IMR-90 (cell line): ENCODE results near the gene MRPS15. TPM values are rescaled to one million over a fixed set of nuclear protein-coding genes. Genes with fewer than 3 reads are reported as not detected.

Experiments
- ATAC-seq: fragments of 200-7000 bp; cut with Tn5 transposase; 2 replicates; pipeline ENCODE4 v1.9.1; 2020; ENCODE audit warnings: low read depth, mild to moderate bottlenecking, moderate library complexity
- BruUV-seq: library from RNA; stranded (reverse); fragments of 400-500 nt; replicated peaks from 2 replicates; lab custom pipeline; 2021; lab: Mats Ljungman, UMichigan
- CTCF ChIA-PET: fragments of 300-600 bp; formaldehyde crosslinking; extraction: SDS; loops from one replicate; lab custom pipeline; 2021; ENCODE audit warnings: antibody characterized with exemption; lab: Yijun Ruan, JAX
- POLR2A ChIA-PET: fragments of 300-600 bp; sonication (Branson Sonifier 250); formaldehyde crosslinking; loops from one replicate; lab custom pipeline; 2022; ENCODE audit warnings: antibody characterized with exemption; ENCODE audit not compliant: unreplicated experiment; lab: Charles Lee
- DNase-seq: peaks from one replicate; pipeline ENCODE4 v3.0.0; 2013
- H2AFZ ChIP-seq: replicated peaks from 2 replicates; pipeline ENCODE3; 2013; ENCODE audit warnings: low read length, mild to moderate bottlenecking; ENCODE audit not compliant: poor library complexity
- H2AK5ac ChIP-seq: 2 replicates; pipeline ENCODE4 v1.6.1; 2013; ENCODE audit warnings: low read depth, low read length, inconsistent platforms
- H2AK9ac ChIP-seq: replicated peaks from 2 replicates; pipeline ENCODE3; 2013; ENCODE audit warnings: mild to moderate bottlenecking, low read depth, low read length, moderate library complexity; ENCODE audit not compliant: poor library complexity
- H2BK120ac ChIP-seq: 2 replicates; pipeline ENCODE4 v1.6.1; 2013; ENCODE audit warnings: low read depth, low read length, inconsistent platforms
- H2BK15ac ChIP-seq: 3 replicates; pipeline ENCODE4 v1.6.1; 2013; ENCODE audit warnings: low read depth, low read length, inconsistent platforms
- H2BK20ac ChIP-seq: 2 replicates; pipeline ENCODE4 v1.6.1; 2013; ENCODE audit warnings: low read depth, mild to moderate bottlenecking, inconsistent platforms, low read length, moderate library complexity
- H2BK5ac ChIP-seq: 2 replicates; pipeline ENCODE4 v1.6.1; 2013; ENCODE audit warnings: mild to moderate bottlenecking, low read depth, low read length, inconsistent platforms; ENCODE audit not compliant: poor library complexity, severe bottlenecking
- H3K14ac ChIP-seq: replicated peaks from 2 replicates; pipeline ENCODE4 v1.6.1; 2013; ENCODE audit warnings: low read depth, low read length, inconsistent platforms
- H3K18ac ChIP-seq: 2 replicates; pipeline ENCODE4 v1.6.1; 2013; ENCODE audit warnings: low read depth, low read length, control low read depth
- H3K23ac ChIP-seq: 2 replicates; pipeline ENCODE4 v1.6.1; 2013; ENCODE audit warnings: low read depth, low read length, inconsistent platforms
- H3K27ac ChIP-seq: 2 replicates; pipeline ENCODE4 v1.5.1; 2013; ENCODE audit warnings: mild to moderate bottlenecking, control low read depth, low read length; ENCODE audit not compliant: insufficient read depth
- H3K27me3 ChIP-seq: 2 replicates; pipeline ENCODE4 v1.6.1; 2013; ENCODE audit warnings: low read length; ENCODE audit not compliant: control insufficient read depth, insufficient read depth
- H3K36me3 ChIP-seq: 2 replicates; pipeline ENCODE4 v1.6.1; 2013; ENCODE audit warnings: low read length, mixed read lengths; ENCODE audit not compliant: control insufficient read depth, insufficient read depth
- H3K4ac ChIP-seq: 2 replicates; pipeline ENCODE4 v1.6.1; 2013; ENCODE audit warnings: low read depth, low read length, inconsistent platforms
- H3K4me1 ChIP-seq: 2 replicates; pipeline ENCODE4 v1.6.1; 2013; ENCODE audit warnings: low read length, mixed read lengths; ENCODE audit not compliant: control insufficient read depth, insufficient read depth
- H3K4me2 ChIP-seq: 2 replicates; pipeline ENCODE4 v1.6.1; 2013; ENCODE audit warnings: low read depth, mild to moderate bottlenecking, control low read depth, low read length, moderate library complexity
- H3K4me3 ChIP-seq: 2 replicates; pipeline ENCODE4 v1.5.1; 2013; ENCODE audit warnings: low read depth, mild to moderate bottlenecking, control low read depth, low read length, moderate library complexity; ENCODE audit not compliant: insufficient read depth
- H3K56ac ChIP-seq: 2 replicates; pipeline ENCODE4 v1.6.1; 2013; ENCODE audit warnings: low read length, inconsistent platforms; ENCODE audit not compliant: insufficient read depth; ENCODE audit errors: extremely low read depth
- H3K79me1 ChIP-seq, 2 experiments: 2 replicates each; pipeline ENCODE4 v1.6.1; 2013; ENCODE audit warnings: low read length in 2 of 2, inconsistent platforms in 1 of 2, low read depth in 1 of 2
- H3K9ac ChIP-seq: 2 replicates; pipeline ENCODE4 v1.6.1; 2013; ENCODE audit warnings: low read depth, low read length, control low read depth
- H3K9me1 ChIP-seq: 2 replicates; pipeline ENCODE4 v1.6.1; 2013; ENCODE audit warnings: low read length, inconsistent platforms; ENCODE audit not compliant: insufficient read depth
- H3K9me3 ChIP-seq: 2 replicates; pipeline ENCODE4 v1.6.1; 2013; ENCODE audit warnings: low read length; ENCODE audit not compliant: control insufficient read depth, insufficient read depth
- H4K20me1 ChIP-seq: 2 replicates; pipeline ENCODE4 v1.6.1; 2013; ENCODE audit warnings: low read length, inconsistent platforms; ENCODE audit not compliant: insufficient read depth
- H4K5ac ChIP-seq: 2 replicates; pipeline ENCODE4 v1.6.1; 2013; ENCODE audit warnings: mild to moderate bottlenecking, low read depth, low read length, control low read depth
- H4K8ac ChIP-seq, 2 experiments: 2 replicates each; pipeline ENCODE4 v1.6.1; 2013; ENCODE audit warnings: low read depth in 2 of 2, low read length in 2 of 2, control low read depth in 1 of 2, inconsistent platforms in 1 of 2
- H4K91ac ChIP-seq: 2 replicates; pipeline ENCODE4 v1.6.1; 2013; ENCODE audit warnings: low read depth, low read length, inconsistent platforms; ENCODE audit not compliant: insufficient read depth
- ELK1 ChIP-seq: fragments of 150-350 bp; IDR thresholded peaks from 2 replicates; pipeline ENCODE4 v1.6.1; 2016; ENCODE audit warnings: low read depth, mild to moderate bottlenecking, low read length, moderate library complexity, borderline replicate concordance
- NFE2L2 ChIP-seq: fragments of 150-350 bp; IDR thresholded peaks from 2 replicates; pipeline ENCODE4 v1.6.1; 2016; ENCODE audit warnings: low read depth, mild to moderate bottlenecking, low read length
- POLR2A ChIP-seq: IDR thresholded peaks from 2 replicates; pipeline ENCODE4 v1.6.1; 2012; ENCODE audit warnings: mild to moderate bottlenecking, low read depth, low read length
- RAD21 ChIP-seq: IDR thresholded peaks from 2 replicates; pipeline ENCODE4 v1.6.1; 2012; ENCODE audit warnings: low read length, improper control_type of control experiment
- RFX5 ChIP-seq: IDR thresholded peaks from 2 replicates; pipeline ENCODE4 v1.8.0; 2012; ENCODE audit warnings: low read depth, mild to moderate bottlenecking, low read length, moderate library complexity
- WGBS, 2 experiments: methylation state at CpG; one replicate each; pipeline versions ENCODE4 v1.1.5 to v1.1.7; 2013; ENCODE audit warnings: missing lambda C conversion rate in 2 of 2; ENCODE audit not compliant: insufficient read length in 1 of 2; ENCODE audit errors: extremely low coverage in 2 of 2; 5-methylcytosine and 5-hydroxymethylcytosine counted together
- dilution Hi-C: fragments of 300-500 bp; cut with HindIII; formaldehyde crosslinking; loops from one replicate; pipeline ENCODE4 v1.14.3; 2018; ENCODE audit warnings: low sequenced_read_pairs; ENCODE audit not compliant: unreplicated experiment
- in situ Hi-C: fragments of 300-500 bp; cut with MboI; formaldehyde crosslinking; loops from 3 replicates; pipeline ENCODE4 v1.14.3; 2019; ENCODE audit warnings: low sequenced_read_pairs, inconsistent platforms, mixed read lengths
- intact Hi-C: fragments of 100-400 bp; cut with micrococcal nuclease; formaldehyde crosslinking; loops from 2 replicates; pipeline ENCODE4 v1.10.0; 2022
- polyA plus RNA-seq, 3 experiments: library from polyadenylated mRNA; depleted of rRNA; stranded (reverse); fragments of >200 nt; gene quantifications; 2 replicates each; pipeline ENCODE4 v1.2.3, GENCODE V29; 2012; ENCODE audit warnings: low replicate concordance in 1 of 3
- total RNA-seq: library from RNA; depleted of rRNA; stranded (reverse); fragments of >200 nt; gene quantifications from 2 replicates; pipeline ENCODE4 v1.2.3, GENCODE V29; 2012
- TF ChIP-seq, protein P1 (sequence below): fragments of 150-350 bp; IDR thresholded peaks from 2 replicates; pipeline ENCODE4 v1.6.1; 2017; ENCODE audit warnings: mild to moderate bottlenecking, antibody characterized with exemption, low read length, low read depth

MRPS15 gene
- total and polyA plus RNA-seq, 2 of the 4 experiments (the other 2 are of a cell fraction): 46.1 to 77.9 TPM

DNA sequence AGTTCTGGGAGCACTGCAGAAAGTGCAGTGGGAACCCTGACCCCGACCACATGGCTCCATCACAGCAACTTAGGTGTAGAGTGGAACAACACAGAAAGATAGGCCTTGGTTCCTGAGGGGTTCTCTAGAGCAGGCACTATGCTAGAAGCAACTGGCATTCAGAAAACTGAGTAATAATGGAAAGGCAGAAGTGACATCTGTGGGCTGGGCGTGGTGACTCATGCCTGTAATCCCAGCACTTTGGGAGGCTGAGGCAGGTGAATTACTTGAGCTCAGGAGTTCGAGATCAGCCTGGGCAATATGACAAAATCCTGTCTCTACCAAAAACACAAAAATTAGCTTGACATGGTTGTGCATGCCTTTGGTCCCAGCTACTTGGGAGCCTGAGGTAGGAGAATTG lies 5.3 kb downstream of the MRPS15 start:
- BruUV-seq: no TSS peak

More for the DNA sequence above, 5.3 kb downstream of the MRPS15 start:
- Histone ChIP-seq H2AK5ac (no peak overlapping the region), H3K79me1 (peaks cover 13 to 25% of the 10 kb centered on the region in 2 experiments; a peak in 3 of 4 replicates), H3K4me3 (no peak overlapping the region), H4K8ac (no peak overlapping the region), H4K20me1 (no peaks in the 10 kb centered on the region), H3K14ac (no peak overlapping the region), H3K9me1 (peaks cover 8% of the 10 kb centered on the region), H3K56ac (no peak overlapping the region), H4K5ac (no peak overlapping the region), H3K4me1 (peaks cover 3% of the 10 kb centered on the region; the same call in 1 of the 2 replicates), H2AFZ (no peak overlapping the region), H3K18ac (no peak overlapping the region), H2BK5ac (no peak overlapping the region), H3K4me2 (no peak overlapping the region), H2BK15ac (no peak overlapping the region), H3K27ac (no peak overlapping the region), H2BK120ac (no peak overlapping the region), H3K23ac (no peak overlapping the region), H3K36me3 (peaks cover 49% of the 10 kb centered on the region), H3K9ac (no peak overlapping the region), H2AK9ac (no peak overlapping the region), H3K4ac (no peak overlapping the region), H3K9me3 (no peaks in the 10 kb centered on the region), H4K91ac (no peak overlapping the region), H2BK20ac (no peak overlapping the region), H3K27me3 (no peaks in the 10 kb centered on the region)
- 100% methylated on average over 1 of the region's 3 CpGs; no CpG with 5 or more reads in 1 of the 2 experiments for WGBS, 2 experiments
- POLR2A ChIA-PET: no interaction called here
- no peak for ATAC-seq
- TF ChIP-seq POLR2A (no peak), NFE2L2 (no peak), RAD21 (no peak), ELK1 (no peak), RFX5 (no peak)
- TF ChIP-seq, protein P1, sequence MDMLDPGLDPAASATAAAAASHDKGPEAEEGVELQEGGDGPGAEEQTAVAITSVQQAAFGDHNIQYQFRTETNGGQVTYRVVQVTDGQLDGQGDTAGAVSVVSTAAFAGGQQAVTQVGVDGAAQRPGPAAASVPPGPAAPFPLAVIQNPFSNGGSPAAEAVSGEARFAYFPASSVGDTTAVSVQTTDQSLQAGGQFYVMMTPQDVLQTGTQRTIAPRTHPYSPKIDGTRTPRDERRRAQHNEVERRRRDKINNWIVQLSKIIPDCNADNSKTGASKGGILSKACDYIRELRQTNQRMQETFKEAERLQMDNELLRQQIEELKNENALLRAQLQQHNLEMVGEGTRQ: no peak
- CTCF ChIA-PET: no interaction called here
- intact Hi-C loops (no loop called here), dilution Hi-C loops (no loop called here), in situ Hi-C loops (loop anchor here (25.0 kb wide), 1 partner anchor 1553 kb away; the partner anchor contains the start of genes FHL3 and UTP11)
- no peak for DNase-seq
